ENCODE measurements around the gene ZC2HC1B.
A peak's percentile ranks its signal among the peaks of the same experiment; 100 is the strongest.

ZC2HC1B gene

DNA sequence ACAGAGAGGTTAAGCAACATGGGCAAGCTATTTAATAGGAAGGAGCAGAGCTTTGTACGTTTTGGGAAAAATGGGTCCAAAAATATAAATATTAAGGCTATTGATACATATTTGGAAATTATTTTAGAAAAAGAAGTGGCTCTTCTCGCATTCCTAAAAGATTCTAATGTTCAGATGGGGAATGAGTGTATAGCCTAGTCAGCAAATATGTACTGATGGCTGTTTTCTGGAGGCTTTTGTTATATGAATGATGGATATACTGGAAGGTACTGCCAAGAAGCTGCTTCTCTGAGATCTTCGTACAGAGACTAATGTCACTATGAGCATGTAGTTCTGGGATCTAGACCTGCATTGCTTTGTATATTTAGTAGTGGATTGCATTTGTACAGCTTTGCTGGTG, 72.1 kb downstream of the ZC2HC1B start:
- DNase-seq: no peak

- DNase-seq: no peak
Measured at GRCh38 chr6:143936778-143937667, 72.7 kb downstream of the ZC2HC1B start.

GRCh38 chr6:143937668-143937970, 73.3 kb downstream of the ZC2HC1B start:
- DNase-seq: no peak

DNA sequence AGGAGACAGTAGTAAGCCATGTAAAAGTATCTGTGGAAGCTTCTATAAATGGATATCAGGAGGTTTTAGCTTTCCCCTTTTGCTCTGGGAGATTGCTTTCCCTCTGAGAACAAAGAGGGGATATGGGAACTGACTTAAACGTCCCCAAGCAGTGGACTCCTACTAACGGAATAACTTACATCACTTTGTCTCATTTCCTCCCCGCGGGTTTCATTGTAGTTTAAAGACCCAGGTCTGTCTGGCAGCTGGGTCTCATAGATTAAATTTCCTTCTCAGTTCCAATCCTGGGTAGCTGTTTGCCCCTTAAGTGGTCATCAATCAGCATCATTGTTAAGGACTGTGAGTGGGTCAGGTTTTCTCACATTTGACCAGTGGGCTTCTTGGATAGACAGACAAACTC, 75.1 kb downstream of the ZC2HC1B start:
- DNase-seq: no peak

- DNase-seq: peak; percentile 12
Measured at GRCh38 chr6:143940011-143940597, 75.8 kb downstream of the ZC2HC1B start.

DNA sequence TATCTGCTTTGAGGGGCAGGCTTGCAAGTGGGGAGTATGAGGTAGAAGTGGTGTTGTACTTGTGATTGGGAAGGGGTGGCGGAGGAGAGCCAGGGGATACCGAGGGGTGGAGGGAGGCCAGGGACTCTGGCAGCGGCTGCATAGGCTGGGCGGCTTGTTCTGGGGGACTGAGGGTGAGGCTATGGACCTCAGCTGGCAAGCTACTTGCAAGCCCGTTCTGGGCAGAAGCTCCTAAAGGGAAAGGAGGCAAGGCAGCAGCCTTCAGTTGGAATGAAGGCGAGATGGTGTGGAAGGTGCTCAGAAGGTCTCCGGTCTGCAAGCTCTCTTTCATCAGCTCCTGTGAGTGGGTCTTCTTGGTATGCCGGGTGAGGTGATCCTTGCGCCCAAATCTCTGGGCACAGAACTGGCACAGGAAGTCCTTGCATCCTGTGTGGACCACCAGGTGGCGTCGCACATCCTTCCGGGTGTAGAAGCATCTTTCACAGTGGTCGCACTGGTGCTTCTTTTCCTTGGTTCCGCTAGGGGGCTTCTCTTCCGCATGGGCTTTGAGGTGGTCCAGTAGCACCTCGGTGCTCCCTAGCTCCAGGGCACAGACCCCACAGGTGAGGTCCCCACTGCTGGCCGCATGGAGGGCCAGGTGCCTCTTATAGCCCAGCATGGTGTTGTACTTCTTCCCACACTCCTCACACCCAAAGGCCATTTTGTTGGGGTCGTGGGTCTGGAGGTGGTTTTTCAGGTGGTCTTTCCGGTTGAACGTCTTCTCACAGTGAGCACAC, 77.8 kb downstream of the ZC2HC1B start:
- no peak for DNase-seq

DNA sequence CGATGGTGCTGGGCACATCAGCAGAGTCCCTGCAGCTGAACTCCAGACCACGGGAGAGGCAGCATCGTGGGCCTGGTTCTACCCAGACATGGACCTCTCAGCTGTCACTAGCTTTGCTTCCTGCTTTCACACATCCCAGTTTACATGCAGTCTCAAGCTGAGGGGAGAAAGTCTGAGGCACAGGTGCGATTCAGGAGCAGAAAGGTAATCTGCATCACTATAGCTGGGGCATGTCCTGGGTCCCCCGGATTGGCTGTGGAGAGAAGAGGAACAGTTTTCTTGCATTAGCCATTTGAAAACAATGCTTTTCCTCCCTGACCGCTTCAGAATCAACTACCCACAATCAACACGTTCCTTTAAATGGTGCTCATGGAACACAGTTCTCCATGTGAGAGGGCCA, 83.9 kb downstream of the ZC2HC1B start:
- DNase-seq: no peak

GRCh38 chr6:143949535-143949934, 85.3 kb downstream of the ZC2HC1B start:
- no peak for DNase-seq

DNA sequence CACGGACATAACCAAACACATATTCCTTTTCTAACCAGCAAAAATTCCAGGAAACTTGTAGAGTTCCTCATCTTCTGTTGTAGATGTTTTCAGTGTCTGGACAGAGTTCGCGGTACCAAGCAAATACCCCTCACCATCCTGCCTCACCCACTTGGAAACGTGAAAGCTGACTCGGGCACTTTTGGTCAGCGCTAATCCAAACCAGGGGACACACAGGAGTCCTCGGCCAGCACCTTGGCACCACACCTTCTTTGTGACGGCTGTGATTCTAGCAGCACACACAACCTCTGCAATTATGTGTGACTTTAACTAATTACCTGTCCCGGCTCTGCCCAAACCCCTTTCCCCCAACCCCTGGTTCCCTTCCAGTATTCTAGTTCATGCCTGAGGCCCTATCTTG, 85.7 kb downstream of the ZC2HC1B start:
- no peak for DNase-seq

DNA sequence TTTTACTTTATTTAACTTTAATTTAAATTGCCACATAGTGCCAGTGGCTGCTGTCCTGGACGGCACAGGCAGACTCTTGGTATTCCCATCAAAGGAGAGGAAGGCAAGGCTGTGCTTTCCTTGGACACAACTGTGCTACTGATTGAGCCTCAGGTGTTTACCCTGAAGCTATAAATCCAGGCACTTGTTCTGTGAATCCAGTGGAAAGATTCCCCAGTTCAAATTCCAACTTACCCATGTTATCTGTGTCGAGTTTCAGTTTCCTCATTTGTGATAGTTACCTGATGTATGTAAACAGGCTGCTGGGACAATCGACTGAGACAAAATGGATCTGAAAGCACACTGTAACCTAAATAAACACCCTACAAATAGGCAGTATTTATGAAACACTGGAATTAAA, 86.6 kb downstream of the ZC2HC1B start:
- no peak for DNase-seq

- no peak for DNase-seq
Measured at GRCh38 chr6:143952060-143952778, 87.9 kb downstream of the ZC2HC1B start.

DNA sequence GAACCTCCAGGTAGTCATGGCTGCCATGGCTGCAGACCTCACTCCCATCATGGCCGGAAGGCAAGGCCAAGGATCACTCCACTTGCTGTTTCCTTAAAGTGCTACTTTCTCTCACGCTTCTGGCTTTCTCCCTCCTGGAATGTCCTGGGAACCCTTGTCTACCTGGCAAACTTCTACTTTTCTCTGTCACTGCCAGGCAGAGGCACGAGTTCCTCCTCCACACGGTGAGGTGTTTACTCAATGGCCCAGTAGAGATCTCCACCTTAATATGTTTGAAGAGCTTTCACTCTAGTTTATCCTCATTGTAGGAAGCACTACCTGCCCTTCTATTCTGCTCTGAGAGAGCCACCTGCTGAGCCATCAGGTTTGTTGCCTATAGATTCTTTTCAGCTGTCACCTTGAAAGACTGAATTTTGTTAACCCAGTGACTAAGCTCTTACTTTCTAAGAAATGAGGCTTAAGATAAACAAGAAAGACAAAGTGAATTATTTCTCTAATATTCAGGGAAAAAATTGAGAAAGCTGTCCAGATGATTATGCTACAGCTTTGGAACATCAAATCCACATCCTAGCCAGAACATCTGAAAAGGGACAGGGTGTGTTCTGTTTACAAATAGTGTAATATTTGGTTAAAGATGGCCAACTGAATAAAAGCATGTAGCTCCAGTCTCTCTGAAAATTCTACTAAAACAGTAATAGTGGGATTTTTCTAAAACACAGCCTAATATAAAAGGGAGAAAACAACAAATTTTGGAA, 88.8 kb downstream of the ZC2HC1B start:
- no peak for DNase-seq

DNA sequence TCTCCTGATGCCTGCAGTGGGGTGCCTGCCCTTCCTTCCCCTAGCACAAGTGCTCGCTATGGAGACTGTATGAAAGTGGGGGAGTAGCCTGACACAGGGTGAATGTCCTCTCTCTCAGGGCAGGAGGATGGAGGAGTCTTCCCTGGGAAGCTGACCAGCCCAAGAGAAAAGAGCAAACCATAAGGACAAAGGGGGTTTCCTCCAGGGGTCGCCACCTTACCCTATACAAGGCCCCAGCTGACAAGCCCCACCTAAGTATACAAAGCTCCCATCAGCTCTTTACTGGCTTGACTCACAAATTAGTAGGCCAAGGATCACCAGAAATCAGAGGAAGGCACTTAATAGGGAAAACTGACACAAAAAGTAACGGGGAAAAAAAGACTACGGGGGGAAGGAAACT, 89.6 kb downstream of the ZC2HC1B start:
- no peak for DNase-seq

GRCh38 chr6:143955971-143956370, 91.7 kb downstream of the ZC2HC1B start:
- DNase-seq: no peak

- DNase-seq: no peak
Measured at GRCh38 chr6:143957679-143958274, 93.5 kb downstream of the ZC2HC1B start.

GRCh38 chr6:143958839-143959399, 94.6 kb downstream of the ZC2HC1B start:
- no peak for DNase-seq

DNA sequence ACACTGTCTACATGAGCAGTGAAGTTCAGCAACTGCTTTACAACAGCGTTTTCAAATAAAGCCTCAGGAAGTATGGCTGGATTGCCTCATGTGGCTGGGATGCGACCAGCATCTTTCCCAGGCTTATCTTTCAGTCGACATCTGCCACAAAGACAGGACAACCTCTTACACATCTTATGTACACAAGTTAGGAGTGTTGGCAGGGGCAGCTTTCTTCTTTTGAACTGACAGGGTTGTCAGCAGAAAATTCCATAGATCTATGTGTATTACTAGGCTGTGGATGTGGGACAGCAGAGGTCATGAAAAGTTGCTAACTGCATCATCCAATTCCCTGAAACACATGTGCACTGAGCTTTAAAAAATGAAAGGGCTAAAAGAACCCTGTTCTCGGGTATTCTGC, 95.7 kb downstream of the ZC2HC1B start:
- no peak for DNase-seq

GRCh38 chr6:143961066-143961465, 96.8 kb downstream of the ZC2HC1B start:
- DNase-seq: no peak

DNA sequence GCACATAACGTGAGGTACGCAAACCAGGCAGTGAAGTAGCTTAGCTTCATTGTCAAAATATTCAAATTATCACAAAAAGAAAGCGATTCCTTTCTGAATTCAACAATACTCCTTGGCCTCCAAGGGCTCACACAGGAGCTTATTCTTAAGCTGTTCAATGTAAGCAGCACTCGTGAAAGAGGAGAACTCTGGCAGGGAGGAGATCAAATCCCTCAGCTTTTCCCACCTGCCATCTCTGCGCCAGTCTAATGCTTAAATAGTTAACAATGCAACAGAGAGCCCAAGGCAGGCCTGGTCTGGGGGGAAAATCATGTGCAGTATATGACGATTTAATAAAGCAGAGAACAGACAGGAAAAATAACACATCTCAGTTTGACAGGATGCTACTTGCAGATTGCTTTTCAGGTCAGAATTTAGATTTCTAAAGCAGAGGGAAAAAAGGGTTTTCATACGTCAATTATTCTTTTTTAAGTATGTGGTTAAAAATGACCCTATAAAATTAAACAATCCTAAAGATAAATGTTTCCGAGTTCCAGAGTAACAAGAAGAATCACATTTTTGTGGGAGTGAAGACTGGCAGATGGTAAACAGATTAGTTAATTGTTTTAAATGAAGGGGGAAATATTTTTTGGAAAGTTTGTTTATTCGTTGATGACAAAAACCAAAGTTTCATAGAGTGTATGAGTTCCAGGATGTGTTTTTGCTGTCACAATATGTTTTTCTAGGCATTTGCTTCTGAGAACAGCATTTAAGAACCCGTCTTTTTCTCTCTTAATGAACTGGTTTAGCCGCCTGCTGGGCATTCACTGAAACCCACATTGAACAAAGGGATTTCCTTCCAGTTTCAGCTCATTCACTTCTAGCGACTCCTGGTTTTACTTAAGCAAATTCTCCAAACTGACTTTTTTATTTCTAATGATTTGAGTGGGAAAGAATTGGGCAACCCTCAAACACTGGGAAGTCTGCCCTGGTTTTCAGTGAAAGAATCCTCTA, 97.9 kb downstream of the ZC2HC1B start:
- DNase-seq: no peak

GRCh38 chr6:143963158-143963919, 99.1 kb downstream of the ZC2HC1B start:
- DNase-seq: no peak

All from NCI-H1436 (cell line).